ENCODE data around the gene HNRNPA0. TPM values are rescaled to one million over a fixed set of nuclear protein-coding genes. Genes with fewer than 3 reads are reported as not detected.

The HNRNPA0 gene
- total and polyA plus RNA-seq, 9 of the 15 experiments (the other 6 are each of a cell fraction or from before 2014, with no cell fraction given) = 5.0 to 33.3 (median 10.7) TPM

DNA sequence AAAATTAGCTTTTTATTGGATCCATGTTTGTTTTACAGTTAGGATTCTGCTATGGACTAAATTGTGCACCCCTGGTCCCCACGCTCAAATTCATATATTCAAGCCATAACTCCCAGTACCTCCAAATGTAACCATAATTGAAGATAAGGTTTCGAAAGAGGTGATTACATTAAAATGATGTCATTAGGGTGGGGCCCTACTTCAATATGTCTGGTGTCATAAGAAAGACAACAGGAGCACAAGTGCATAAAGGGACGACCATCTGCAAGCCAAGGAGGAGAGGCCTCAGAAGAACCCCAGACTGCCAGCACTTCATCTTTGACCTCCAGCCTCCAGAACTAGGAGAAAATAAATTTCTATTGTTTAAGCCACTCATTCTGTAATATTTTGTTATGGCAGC is 7.4 kb upstream of the HNRNPA0 start (continued):
- TF ChIP-seq MIER1 (IDR thresholded peaks at IDR 0.05; ENCODE audit: low read depth) (no peak), SAFB2 (IDR thresholded peaks at IDR 0.05; ENCODE audit: borderline replicate concordance, low read depth, low read length, severe bottlenecking) (no peak), EP400 (IDR thresholded peaks at IDR 0.05) (no peak)

DNA sequence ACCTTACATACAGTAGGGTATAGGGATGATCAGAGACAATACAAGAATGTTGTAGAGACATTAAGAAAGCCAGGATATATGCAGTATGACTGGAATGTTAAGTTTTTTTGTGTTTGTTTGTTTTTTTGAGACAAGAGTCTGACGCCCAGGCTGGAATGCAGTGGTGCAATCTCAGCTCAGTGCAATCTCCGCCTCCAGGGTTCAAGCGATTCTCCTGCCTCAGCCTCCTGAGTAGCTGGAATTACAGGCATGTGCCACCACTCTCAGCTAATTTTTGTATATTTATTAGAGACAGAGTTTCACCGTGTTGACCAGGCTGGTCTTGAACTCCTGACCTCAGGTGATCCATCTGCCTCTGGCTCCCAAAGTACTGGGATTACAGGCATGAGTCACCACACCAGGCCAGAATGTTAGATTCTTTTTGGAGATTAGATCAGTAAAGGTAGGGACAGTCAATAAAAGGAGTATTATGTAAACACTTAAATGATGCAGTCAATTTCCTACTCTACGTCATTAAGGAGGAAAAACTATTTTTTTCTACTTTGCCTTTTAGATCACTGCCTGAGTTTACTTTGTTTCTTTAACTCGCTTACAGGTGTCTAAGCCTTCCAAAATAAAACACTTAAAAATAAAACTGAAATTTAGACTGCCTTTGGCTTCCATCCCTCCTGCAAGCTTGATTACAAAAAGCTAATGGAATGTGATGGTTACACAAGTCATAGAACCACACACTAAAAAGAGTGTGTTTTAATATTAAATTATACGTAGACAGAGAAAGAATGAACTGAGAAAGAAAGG is 6.8 kb upstream of the HNRNPA0 start:
- 38% methylated on average over 7 of the region's 7 CpGs for WGBS (ENCODE audit: insufficient coverage, low coverage, missing lambda C conversion rate)
- H3K9me3 ChIP-seq (replicated peaks; ENCODE audit: control insufficient read depth, insufficient read depth, low read depth, low read length) = no peaks in the 10 kb centered on the region
- TF ChIP-seq JUND (IDR thresholded peaks at IDR 0.05; ENCODE audit: borderline replicate concordance, low read depth, low read length) (0 out of 2 replicates have a peak, but pooled peaks have one; percentile 18), JUND (tag; IDR thresholded peaks at IDR 0.05; ENCODE audit: borderline replicate concordance, low read depth, low read length) (no peak), ELF4 (CRISPR knock-in tag; IDR thresholded peaks at IDR 0.05) (no peak)
- TF ChIP-seq, protein P1, sequence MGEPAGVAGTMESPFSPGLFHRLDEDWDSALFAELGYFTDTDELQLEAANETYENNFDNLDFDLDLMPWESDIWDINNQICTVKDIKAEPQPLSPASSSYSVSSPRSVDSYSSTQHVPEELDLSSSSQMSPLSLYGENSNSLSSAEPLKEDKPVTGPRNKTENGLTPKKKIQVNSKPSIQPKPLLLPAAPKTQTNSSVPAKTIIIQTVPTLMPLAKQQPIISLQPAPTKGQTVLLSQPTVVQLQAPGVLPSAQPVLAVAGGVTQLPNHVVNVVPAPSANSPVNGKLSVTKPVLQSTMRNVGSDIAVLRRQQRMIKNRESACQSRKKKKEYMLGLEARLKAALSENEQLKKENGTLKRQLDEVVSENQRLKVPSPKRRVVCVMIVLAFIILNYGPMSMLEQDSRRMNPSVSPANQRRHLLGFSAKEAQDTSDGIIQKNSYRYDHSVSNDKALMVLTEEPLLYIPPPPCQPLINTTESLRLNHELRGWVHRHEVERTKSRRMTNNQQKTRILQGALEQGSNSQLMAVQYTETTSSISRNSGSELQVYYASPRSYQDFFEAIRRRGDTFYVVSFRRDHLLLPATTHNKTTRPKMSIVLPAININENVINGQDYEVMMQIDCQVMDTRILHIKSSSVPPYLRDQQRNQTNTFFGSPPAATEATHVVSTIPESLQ (CRISPR knock-in tag; IDR thresholded peaks at IDR 0.05) = no peak
- in situ Hi-C loops (cut with MboI) (no loop called here), intact Hi-C loops (cut with micrococcal nuclease) (no loop called here)
- no peaks in the 10 kb centered on the region for H3K4me1 ChIP-seq (replicated peaks in 1 of 2; ENCODE audit: control insufficient read depth in 2 of 2, insufficient read depth in 2 of 2, low read length in 2 of 2)
- H3K9ac ChIP-seq (ENCODE audit: insufficient read depth in 1 of 2, low read depth in 2 of 2, low read length in 2 of 2) = no peak overlapping the region
- no peak overlapping the region for H2AFZ ChIP-seq (ENCODE audit: low read depth, low read length)
- H3K27ac ChIP-seq (ENCODE audit: extremely low read depth, low read depth, low read length) = no peak overlapping the region
- no peaks in the 10 kb centered on the region for H3K36me3 ChIP-seq (ENCODE audit: control insufficient read depth, insufficient read depth, low read length)
- H3K79me2 ChIP-seq (ENCODE audit: control insufficient read depth, insufficient read depth, low read length) = no peaks in the 10 kb centered on the region
- H3K9me1 ChIP-seq (ENCODE audit: control insufficient read depth, insufficient read depth, low read length) = no peaks in the 10 kb centered on the region
- no TSS peak for BruUV-seq (replicated peaks)
- no peak for DNase-seq (ENCODE audit: extremely low read depth in 1 of 4, low spot score in 3 of 4)
- no peaks in the 10 kb centered on the region for H4K20me1 ChIP-seq (replicated peaks; ENCODE audit: control insufficient read depth, insufficient read depth, low read length)
- H3K4me3 ChIP-seq = no peak overlapping the region
- no peak for ATAC-seq
- ChIA-PET CTCF (ENCODE audit: low intra/inter-chr PET ratio) (no interaction called here), POLR2A (interaction anchor here (0.8 to 1.8 kb wide), 2 partner anchors 17 to 106 kb away, joined by 3 to 7 read pairs; no protein-coding TSS in a partner anchor)
- H3K27me3 ChIP-seq (ENCODE audit: control insufficient read depth in 2 of 2, insufficient read depth in 2 of 2, low read length in 2 of 2) = peaks cover 6 to 9% of the 10 kb centered on the region in 2 experiments; a peak in 3 of 5 replicates
- no peak for FAIRE-seq
- no peak overlapping the region for H3K4me2 ChIP-seq (ENCODE audit: insufficient read depth, low read length)

Measured in K562 (cell line).